ENCODE data around the gene CYP4B1.
A peak's percentile ranks its signal among the peaks of the same experiment; 100 is the strongest.
"Not testable (repeated sequence)": the region's sequence is repeated elsewhere in the genome, so short reads cannot be mapped to it uniquely, and the experiment has no call there.

CYP4B1 gene

GRCh38 chr1:46770541-46770940 lies 28.3 kb upstream of the CYP4B1 start:
- H3K27ac ChIP-seq, result no peak overlapping the region
- no peak for TF ChIP-seq CTCF (conservative IDR thresholded peaks at IDR 0.05)
- no peak for TF ChIP-seq ZFX (IDR thresholded peaks at IDR 0.05)

- no peak overlapping the region for H3K27ac ChIP-seq
- TF ChIP-seq ZFX (IDR thresholded peaks at IDR 0.05), result no peak
- TF ChIP-seq CTCF (conservative IDR thresholded peaks at IDR 0.05), result peak; percentile 12; the same call in 1 of the 2 replicates
Measured at GRCh38 chr1:46772571-46772970, 26.3 kb upstream of the CYP4B1 start.

- no peak overlapping the region for H3K27ac ChIP-seq
- TF ChIP-seq ZFX (IDR thresholded peaks at IDR 0.05) (no peak), CTCF (conservative IDR thresholded peaks at IDR 0.05) (no peak)
Measured at GRCh38 chr1:46774297-46774696, 24.5 kb upstream of the CYP4B1 start.

GRCh38 chr1:46778456-46778855 lies 20.4 kb upstream of the CYP4B1 start:
- not testable (repeated sequence) for H3K27ac ChIP-seq

GRCh38 chr1:46784666-46785065 lies 14.2 kb upstream of the CYP4B1 start:
- TF ChIP-seq ZFX (IDR thresholded peaks at IDR 0.05) (no peak), CTCF (conservative IDR thresholded peaks at IDR 0.05) (no peak)
- no peak overlapping the region for H3K27ac ChIP-seq

- not testable (repeated sequence) for H3K27ac ChIP-seq
Measured at GRCh38 chr1:46788634-46789033, 10.2 kb upstream of the CYP4B1 start.

GRCh38 chr1:46790446-46791101 lies 8.3 kb upstream of the CYP4B1 start:
- TF ChIP-seq CTCF (conservative IDR thresholded peaks at IDR 0.05), result no peak
- TF ChIP-seq ZFX (IDR thresholded peaks at IDR 0.05), result no peak

GRCh38 chr1:46793126-46793525 lies 5.7 kb upstream of the CYP4B1 start:
- TF ChIP-seq ZFX (IDR thresholded peaks at IDR 0.05), result no peak
- TF ChIP-seq CTCF (conservative IDR thresholded peaks at IDR 0.05), result no peak

More at GRCh38 chr1:46790446-46791101, 8.3 kb upstream of the CYP4B1 start:
- no peak overlapping the region for H3K27ac ChIP-seq

More at GRCh38 chr1:46793126-46793525, 5.7 kb upstream of the CYP4B1 start:
- no peak overlapping the region for H3K27ac ChIP-seq
